Stimulated activated CD4-positive, alpha-beta T cell treated with anti-CD3 and anti-CD28 coated beads, Interleukin-2, amount 100 ng/mL, for 48 hours (primary cell): ENCODE data around the gene METTL16.

Experiments
- DNase-seq, 2 donors: peaks; one replicate each; pipeline ENCODE4 v3.0.0-alpha.2; 2020

METTL16 gene

GRCh38 chr17:2393954-2394749 lies 117.5 kb downstream of the METTL16 start:
- no peak for DNase-seq

- DNase-seq, result peak; percentile 83 to 89
Observed at GRCh38 chr17:2393174-2393953, 118.3 kb downstream of the METTL16 start.

DNA sequence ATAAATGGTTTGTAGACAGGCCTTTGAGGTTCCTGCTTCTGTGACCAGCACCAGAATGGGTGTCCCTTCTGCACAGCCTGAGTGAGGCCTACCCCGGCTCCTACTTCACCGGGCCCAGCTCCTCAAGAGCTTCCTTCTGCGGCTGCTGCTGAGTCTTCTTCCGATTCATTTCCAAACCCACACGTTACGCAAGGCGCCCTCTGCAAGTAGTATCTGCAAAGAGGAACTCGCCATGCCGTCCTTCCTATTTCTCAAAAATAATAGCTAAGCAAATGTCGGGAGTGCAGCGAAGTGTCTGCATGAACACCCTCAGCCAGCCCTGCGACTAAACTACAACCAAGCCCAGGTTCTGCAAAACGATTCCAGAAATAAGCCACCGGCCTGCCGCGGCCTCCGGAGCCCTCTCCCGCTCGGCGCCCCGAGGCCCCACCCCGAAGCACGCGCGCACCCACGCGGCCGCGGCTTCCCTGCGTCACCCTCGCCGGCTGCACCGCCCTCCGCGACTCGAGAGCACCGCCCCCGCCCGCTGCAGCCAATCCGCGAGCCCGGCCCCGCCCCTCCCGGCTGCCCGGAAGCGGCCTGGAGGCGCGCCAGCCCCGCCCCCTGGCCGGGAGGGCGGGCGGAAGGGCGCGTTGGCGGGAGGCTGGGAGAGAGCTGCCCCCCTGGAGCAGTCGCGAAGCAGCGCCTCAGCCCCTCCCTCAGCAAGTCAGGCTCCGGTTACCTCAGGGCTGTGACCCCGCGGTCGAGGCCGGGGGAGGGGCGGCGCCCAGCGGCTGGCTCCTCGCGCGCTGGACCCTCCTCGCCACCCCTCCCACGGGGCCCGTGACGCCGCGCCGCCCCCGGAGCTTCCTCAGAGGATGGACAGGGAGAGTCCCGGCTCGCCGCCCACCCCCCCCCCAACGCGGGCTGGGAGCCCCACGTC lies 119.2 kb downstream of the METTL16 start:
- peak; percentile 98 to 99 for DNase-seq

- DNase-seq, result no peak
Observed at GRCh38 chr17:2391597-2392251, 120.0 kb downstream of the METTL16 start.

DNA sequence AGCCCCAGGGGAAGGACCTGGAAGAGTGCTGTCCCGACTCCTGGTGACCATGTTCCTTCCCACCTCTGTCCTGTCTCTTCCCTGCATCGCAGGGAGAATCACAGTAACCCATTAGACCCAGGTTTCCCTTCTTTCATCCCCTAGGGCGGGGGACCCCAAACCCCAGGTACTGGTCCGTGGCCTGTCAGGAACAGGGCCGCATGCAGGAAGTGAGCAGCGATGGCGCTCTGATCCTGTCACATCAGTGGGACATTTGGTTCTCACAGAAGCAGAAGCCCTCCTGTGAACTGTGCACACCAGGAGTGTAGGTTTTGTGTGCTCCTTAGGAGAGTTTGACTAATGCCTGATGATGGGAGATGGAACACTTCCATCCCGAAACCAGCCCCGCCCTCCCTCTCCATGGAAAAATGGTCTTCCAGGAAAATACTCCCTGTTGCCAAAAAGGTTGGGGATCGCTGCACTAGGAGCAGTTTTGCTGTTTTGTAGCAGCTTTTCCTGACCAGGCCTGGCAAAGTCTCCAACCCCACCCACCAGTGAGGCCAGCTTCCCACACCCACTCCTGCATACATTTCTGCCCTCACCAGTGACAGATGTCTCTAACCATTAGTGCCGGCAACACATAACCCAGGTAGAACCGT lies 121.4 kb downstream of the METTL16 start:
- DNase-seq, result no peak

GRCh38 chr17:2388683-2389055 lies 123.0 kb downstream of the METTL16 start:
- DNase-seq, result no peak

DNA sequence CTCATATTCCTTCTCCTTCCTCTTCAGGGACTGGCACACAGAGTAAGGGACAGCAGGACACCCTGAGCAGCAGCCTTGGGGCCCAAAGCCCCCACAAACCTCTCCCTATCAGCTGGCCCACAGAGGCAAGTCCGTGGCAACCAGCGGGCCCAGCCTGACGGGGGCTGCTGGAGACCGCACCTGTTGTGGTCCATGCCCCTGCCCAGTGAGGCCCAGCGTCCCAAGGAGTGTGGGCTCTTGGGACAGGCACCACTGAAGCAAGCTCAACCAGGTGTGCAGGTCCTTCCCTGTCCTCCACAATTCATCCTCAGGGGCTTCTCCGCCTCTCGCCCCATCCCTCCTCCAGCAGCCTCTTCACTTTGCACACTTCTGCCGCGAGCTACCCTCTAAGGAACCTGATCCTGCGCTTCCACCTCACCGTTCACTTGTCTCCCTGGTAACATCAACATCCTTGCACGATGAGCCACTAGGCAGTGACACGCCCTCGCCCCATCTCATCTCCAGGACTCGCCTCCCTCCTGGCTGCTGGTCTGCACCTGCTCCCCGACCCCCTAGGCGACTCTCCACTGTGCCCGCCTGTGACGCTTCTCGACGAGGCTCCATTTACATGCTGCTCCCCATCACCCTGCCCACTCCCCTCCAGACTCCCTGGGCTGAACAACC lies 123.5 kb downstream of the METTL16 start:
- DNase-seq, result no peak

- no peak for DNase-seq
Observed at GRCh38 chr17:2387086-2388019, 124.3 kb downstream of the METTL16 start.

GRCh38 chr17:2386400-2387085 lies 125.1 kb downstream of the METTL16 start:
- no peak for DNase-seq

- DNase-seq, result no peak
Observed at GRCh38 chr17:2385240-2386210, 126.2 kb downstream of the METTL16 start.

GRCh38 chr17:2384439-2385127 lies 127.1 kb downstream of the METTL16 start:
- no peak for DNase-seq

DNA sequence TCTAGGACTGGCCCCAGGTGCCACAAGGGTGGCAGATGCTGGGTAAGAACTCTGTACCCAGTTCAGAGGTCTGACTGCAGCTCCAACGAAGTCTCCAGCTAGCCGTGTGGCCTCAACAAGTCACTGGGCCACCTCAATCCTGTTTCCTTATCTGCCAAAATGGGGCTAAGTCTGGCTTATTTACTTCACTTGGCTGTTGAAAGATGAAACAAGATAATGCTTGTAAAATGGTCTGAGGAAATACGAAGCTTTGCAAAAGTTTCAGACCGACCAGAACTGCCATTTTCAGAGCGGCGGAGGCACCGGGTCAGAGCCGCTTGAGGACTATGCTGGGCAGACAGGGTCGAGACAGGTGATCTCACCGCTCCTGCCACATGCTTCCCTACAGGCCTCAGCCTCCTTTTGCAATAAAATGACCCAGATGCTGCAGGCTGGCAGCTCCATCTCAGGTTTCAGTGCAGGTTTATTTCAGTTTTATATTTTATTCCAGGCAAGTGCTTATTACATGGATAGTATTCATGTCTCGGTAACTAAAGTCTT lies 128.0 kb downstream of the METTL16 start:
- no peak for DNase-seq

GRCh38 chr17:2380950-2381649 lies 130.6 kb downstream of the METTL16 start:
- no peak for DNase-seq

- DNase-seq, result no peak
Observed at GRCh38 chr17:2380226-2380922, 131.3 kb downstream of the METTL16 start.

GRCh38 chr17:2379489-2380225 lies 132.0 kb downstream of the METTL16 start:
- no peak for DNase-seq
